H7 (cell line): Measurements from ENCODE around the gene NEURL2. TPM values are rescaled to one million over a fixed set of nuclear protein-coding genes. Genes with fewer than 3 reads are reported as not detected.

ENCODE experiments used
- DNase-seq: peaks from one replicate; pipeline ENCODE4 v3.0.0; 2012
- H3K27me3 ChIP-seq: 2 replicates; pipeline ENCODE4 v1.6.0; 2011; ENCODE audit warnings: mild to moderate bottlenecking, low read length; ENCODE audit not compliant: control insufficient read depth, insufficient read depth
- H3K36me3 ChIP-seq: replicated peaks from 2 replicates; pipeline ENCODE4 v1.5.1; 2011; ENCODE audit warnings: low read length; ENCODE audit not compliant: control insufficient read depth, insufficient read depth
- H3K4me3 ChIP-seq: 2 replicates; pipeline ENCODE4 v1.5.1; 2011; ENCODE audit warnings: low read depth, mild to moderate bottlenecking, control low read depth, low read length, moderate library complexity; ENCODE audit not compliant: insufficient read depth
- total RNA-seq: library from RNA; depleted of rRNA; stranded (reverse); fragments of >200 nt; shearing (Covaris generic); gene quantifications from 2 replicates; pipeline ENCODE4 v1.2.3, GENCODE V29; 2014; rRNA removed

NEURL2 gene
- total RNA-seq, 1 experiment from 2014 or later: 10.2 TPM

DNA sequence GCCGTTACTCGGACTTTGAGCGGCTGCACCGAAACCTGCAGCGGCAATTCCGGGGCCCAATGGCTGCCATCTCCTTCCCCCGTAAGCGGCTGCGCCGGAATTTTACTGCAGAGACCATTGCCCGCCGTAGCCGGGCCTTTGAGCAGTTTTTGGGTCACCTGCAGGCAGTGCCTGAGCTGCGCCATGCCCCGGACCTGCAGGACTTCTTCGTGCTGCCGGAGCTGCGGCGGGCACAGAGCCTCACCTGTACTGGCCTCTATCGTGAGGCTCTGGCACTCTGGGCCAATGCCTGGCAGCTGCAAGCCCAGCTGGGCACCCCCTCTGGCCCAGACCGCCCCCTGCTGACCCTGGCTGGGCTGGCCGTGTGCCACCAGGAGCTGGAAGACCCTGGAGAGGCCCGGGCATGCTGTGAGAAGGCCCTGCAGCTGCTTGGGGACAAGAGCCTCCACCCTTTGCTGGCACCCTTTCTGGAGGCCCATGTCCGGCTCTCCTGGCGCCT is 50.3 kb downstream of the NEURL2 start:
- no peaks in the 10 kb centered on the region for H3K27me3 ChIP-seq
- DNase-seq: no peak
- H3K36me3 ChIP-seq: peaks cover 23% of the 10 kb centered on the region
- H3K4me3 ChIP-seq: no peak overlapping the region

Other genes starting within 250 kb of the NEURL2 start
- gene WFDC11, start 221.0 kb downstream of the NEURL2 start, total RNA-seq: not detected in 2 replicates
- not detected in 2 replicates for gene WFDC13, start 189.2 kb downstream of the NEURL2 start, total RNA-seq
- 0.52 TPM in 1 of 2 replicates, not detected in the other for gene WFDC10B, start 186.2 kb downstream of the NEURL2 start, total RNA-seq
- gene SPINT4, start 168.9 kb downstream of the NEURL2 start, total RNA-seq: not detected in 2 replicates
- gene WFDC3, start 99.3 kb downstream of the NEURL2 start, total RNA-seq: 0.59 TPM in 1 of 2 replicates, not detected in the other
- 21.4 and 24.2 TPM in 2 replicates for gene DNTTIP1, start 99.3 kb downstream of the NEURL2 start, total RNA-seq
- 265 and 278 TPM in 2 replicates for gene UBE2C, start 78.6 kb downstream of the NEURL2 start, total RNA-seq
- gene TNNC2, start 63.9 kb downstream of the NEURL2 start, total RNA-seq: 0.42 and 0.70 TPM in 2 replicates
- gene SNX21, start 57.4 kb downstream of the NEURL2 start, total RNA-seq: 22.5 and 22.7 TPM in 2 replicates
- 57.1 and 59.7 TPM in 2 replicates for gene ACOT8, start 33.8 kb downstream of the NEURL2 start, total RNA-seq
- gene ZSWIM3, start 33.6 kb downstream of the NEURL2 start, total RNA-seq: 5.4 and 5.7 TPM in 2 replicates
- 13.3 and 17.8 TPM in 2 replicates for gene ZSWIM1, start 10.0 kb downstream of the NEURL2 start, total RNA-seq
- gene SPATA25, start 3.6 kb downstream of the NEURL2 start, total RNA-seq: 0.41 and 5.1 TPM in 2 replicates
- 38.7 and 41.8 TPM in 2 replicates for gene CTSA, start 127 bp upstream of the NEURL2 start, total RNA-seq
- 87.3 and 104 TPM in 2 replicates for gene PLTP, start 20.9 kb upstream of the NEURL2 start, total RNA-seq
- gene PCIF1, start 43.5 kb upstream of the NEURL2 start, total RNA-seq: 22.8 and 28.4 TPM in 2 replicates
- 15.0 and 18.1 TPM in 2 replicates for gene ZNF335, start 81.0 kb upstream of the NEURL2 start, total RNA-seq
- 9.8 and 11.6 TPM in 2 replicates for gene MMP9, start 117.7 kb upstream of the NEURL2 start, total RNA-seq
- gene SLC12A5, start 138.0 kb upstream of the NEURL2 start, total RNA-seq: 1.3 and 4.3 TPM in 2 replicates
- 8.6 and 12.2 TPM in 2 replicates for gene NCOA5, start 198.8 kb upstream of the NEURL2 start, total RNA-seq
- 8.2 and 8.8 TPM in 2 replicates for gene CD40, start 227.1 kb upstream of the NEURL2 start, total RNA-seq